ENCODE measurements around the gene TMEM151A.
"Not testable (repeated sequence)": the region's sequence is repeated elsewhere in the genome, so short reads cannot be mapped to it uniquely, and the experiment has no call there.

TMEM151A gene

GRCh38 chr11:66309475-66309874, 17.8 kb downstream of the TMEM151A start:
- no peak for DNase-seq (ENCODE audit: low read depth in 2 of 2)

DNA sequence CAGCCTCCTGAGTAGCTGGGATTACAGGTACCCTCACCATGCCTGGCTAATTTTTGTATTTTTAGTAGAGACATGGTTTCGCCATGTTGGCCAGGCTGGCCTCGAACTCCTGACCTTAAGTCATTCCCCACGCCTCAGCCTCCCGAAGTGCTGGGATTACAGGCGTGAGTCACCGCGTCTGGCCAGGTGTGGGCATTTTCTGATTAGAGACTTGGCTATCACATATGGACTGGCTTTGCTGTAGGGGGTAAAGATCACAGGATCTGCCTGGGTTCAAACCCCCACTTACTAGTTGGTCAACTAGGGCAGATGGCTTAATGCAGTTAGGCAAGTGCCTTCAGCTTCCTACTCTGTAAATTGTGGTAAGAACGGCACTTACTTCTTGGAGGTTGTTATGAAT, 18.6 kb downstream of the TMEM151A start:
- DNase-seq (ENCODE audit: low read depth in 2 of 2), result no peak

- not testable (repeated sequence) for DNase-seq (ENCODE audit: low read depth in 2 of 2)
Measured at GRCh38 chr11:66310803-66311440, 19.2 kb downstream of the TMEM151A start.

DNA sequence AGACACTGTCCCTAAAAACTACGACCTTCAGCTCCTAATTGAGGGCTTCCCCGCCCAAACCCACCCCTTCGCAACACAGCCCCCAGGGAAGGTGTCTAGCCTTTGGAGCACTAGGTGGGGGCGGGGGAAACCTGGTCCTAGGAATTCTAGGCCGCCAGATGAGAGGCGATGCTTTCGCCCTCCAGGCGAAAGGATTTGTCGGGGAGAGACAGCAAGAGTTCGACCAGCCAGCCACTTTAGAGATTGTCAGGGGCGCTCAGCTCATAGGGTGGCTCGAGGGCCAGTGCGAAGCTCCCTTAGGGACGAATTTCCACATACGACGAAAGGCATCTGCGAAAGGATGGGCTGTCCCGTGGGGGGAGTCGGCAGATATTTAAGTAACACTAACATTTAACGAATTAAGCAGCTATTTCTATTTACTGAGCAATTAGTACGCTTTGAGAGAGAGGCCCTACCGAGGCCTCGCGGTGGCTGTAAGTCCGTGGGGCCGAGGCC, 19.8 kb downstream of the TMEM151A start:
- DNase-seq (ENCODE audit: low read depth in 2 of 2), result no peak

DNA sequence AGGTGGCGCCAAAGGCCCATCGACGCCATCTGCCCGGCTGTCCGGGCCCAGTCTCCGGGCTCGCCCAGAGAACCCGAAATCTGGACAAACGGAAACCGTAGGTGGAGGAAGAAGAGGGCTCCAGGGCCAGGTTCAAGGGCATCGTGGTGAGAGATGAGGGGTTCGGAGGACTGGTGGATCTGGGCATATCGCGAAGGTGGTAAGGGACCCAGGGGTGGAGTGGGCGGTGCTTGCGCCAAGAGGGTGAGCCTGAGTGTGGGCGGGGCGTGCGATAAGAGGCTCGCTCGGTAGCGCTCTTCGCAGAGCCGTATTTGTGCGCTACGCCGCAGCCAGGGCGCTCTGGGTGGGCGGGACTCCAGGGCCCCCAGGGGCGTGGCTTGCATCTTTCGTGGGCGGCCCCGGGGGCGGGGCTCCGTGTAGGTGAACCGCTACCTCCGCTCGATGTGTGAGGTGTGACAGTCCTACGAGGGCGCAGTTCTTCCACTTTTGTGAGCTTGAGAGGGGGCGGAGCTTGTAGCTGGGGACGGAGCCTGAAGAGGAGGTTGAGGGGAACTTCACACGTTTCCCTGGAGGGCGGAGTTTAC, 20.4 kb downstream of the TMEM151A start:
- DNase-seq (ENCODE audit: low read depth in 2 of 2), result peak; percentile 94 to 96

DNA sequence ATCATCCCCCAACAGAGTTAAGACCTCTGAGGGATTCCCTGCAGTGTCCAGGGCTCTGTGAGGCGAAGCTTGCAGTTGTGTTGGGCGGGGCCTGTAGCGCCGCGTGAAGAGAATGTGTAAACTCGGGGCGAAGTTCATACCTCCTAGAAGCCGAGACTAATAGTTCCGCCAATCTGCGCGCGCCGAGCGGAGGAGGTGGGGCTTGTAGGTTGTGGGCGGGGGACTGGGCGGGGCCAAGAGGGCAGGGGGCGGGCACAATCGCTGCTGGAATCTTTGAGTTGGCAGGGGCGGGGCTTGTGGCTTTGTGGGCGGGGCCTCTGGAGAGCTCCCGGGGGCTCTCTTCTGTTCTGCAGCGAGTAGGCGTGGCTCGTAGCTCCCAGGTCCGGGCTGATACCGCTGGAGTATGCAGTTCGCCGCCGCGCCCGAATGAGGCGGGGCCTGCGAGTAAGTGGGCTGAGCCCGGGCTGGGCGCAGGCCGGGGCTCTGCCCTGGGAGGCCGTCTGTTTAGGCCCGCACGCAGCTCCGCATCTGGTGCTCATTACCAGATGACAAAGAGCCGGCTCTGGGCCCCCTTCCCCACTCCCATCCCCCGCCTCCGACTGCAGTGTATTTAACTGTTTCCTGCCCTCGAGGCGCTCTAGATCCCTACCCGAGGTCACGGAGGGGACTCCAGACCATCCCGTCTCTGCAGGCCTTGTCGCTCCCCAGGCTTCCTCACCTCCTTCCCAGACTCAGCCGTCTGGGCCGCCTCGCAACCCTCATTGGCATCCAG, 21.0 kb downstream of the TMEM151A start:
- peak; percentile 90 to 95 for DNase-seq (ENCODE audit: low read depth in 2 of 2)

DNA sequence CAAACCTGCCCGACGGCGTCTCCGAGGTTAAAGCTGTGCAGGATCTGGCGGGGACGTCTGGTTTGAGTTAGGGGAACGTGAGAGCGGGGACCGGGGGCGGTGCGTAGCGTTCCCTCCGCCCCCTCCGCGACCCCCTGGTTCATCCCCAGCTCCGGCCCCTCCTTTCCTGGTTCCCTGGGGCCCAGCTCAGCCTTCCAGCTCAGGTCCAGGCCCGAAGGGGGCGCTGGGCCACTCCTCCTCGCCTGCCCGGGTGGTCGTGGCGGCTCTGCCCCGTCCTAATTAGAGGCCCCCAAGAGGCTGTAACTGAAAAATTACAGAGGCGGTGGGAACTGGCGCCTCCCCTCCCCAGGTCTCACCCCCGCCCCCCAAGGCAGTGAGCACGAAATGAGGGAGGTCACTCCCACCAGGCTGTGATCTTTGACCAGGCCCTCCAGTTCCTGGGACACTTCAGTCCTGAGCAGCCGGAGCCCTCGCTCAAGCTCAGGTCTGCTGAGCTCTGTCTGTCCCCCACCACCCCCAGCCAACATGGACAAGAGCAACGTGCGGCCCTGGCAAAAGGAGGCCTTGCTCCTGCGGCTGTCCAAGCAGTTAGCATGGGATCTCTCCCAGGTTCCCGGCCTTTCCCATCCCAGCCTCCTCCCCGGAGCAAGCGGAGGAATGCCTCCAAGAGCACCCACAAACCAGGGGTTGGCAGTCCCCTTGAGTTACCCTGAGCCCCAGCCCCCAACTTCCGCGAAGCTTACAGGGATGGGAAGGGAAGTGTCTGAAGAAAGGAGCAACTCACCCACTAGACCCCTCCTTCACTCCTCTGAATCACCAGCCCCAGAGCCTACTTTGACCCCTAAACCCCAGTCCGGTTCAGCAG, 21.9 kb downstream of the TMEM151A start:
- DNase-seq (ENCODE audit: low read depth in 2 of 2), result no peak

GRCh38 chr11:66314186-66314501, 22.4 kb downstream of the TMEM151A start:
- no peak for DNase-seq (ENCODE audit: low read depth in 2 of 2)

GRCh38 chr11:66314561-66315497, 23.1 kb downstream of the TMEM151A start:
- DNase-seq (ENCODE audit: low read depth in 2 of 2), result no peak

- no peak for DNase-seq (ENCODE audit: low read depth in 2 of 2)
Measured at GRCh38 chr11:66315498-66315885, 23.8 kb downstream of the TMEM151A start.

DNA sequence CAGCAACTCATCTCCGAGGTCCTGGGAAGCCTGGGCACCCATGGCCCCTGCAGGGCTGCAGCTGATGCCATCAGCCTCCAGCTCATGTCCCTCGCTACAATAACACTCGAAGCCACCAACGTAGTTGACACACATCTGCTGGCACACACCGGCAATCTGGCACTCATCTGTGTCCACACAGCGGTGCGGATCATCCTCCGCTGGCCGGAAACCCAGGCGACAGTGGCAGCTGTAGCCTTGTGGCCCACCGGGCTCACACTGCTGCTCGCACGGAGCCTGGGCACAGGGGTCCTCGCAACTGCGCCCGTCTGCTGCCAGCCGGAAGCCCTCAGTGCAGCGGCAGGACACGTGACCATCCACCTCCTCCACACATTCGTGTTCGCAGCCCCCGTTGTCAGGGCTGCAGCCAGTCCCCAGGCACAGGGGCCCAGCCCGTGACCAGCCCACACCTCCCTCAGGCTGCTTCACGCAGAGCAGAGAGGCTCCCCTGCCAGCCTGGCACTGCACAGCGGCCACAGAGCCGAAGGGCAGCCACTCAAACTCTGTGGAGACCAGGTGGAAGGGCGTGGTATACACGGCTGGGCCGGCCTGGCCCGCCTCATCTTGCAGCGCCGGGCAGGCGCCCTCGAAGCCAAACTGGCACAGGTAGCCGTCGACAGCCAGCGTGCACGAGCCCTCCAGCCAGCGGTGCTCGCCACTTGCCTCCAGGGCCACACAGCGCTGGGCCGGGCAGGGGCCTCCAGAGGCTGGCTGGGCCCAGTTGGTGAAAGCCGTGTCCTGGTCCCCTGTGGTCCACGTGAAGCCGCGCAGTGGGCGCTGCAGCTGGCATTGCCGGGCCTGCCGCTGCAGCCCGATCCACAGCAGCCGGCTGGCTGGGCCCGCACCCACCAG, 24.5 kb downstream of the TMEM151A start:
- no peak for DNase-seq (ENCODE audit: low read depth in 2 of 2)

GRCh38 chr11:66316849-66317251, 25.2 kb downstream of the TMEM151A start, which contains the start of gene CD248:
Gene CD248, minus strand, starts transcription at chr11:66317044. Its CDS starts 17 bp downstream, at chr11:66317027.
- no peak for DNase-seq (ENCODE audit: low read depth in 2 of 2)

DNA sequence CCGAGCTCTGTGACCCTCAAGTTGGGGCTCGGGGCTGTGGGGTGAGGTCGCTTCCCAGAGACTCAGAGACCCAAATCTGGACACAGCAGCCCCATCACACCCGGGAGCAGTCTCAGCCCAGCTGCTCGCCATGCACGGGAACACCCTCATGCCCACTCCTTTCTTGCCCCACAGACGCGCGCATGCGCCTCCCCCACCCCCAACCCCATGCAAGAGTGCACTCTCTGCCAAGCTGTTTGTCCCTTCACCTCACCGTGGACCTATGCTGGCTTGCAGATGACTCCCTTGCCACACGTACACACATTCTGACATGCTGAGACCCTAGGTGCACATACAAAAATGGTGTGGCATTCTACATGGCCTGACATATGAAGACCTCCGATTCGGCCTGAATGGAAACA, 25.6 kb downstream of the TMEM151A start:
- peak in 1 of 2 donors; percentile 44 for DNase-seq (ENCODE audit: low read depth in 2 of 2)

GRCh38 chr11:66317723-66318599, 26.3 kb downstream of the TMEM151A start:
- DNase-seq (ENCODE audit: low read depth in 2 of 2), result peak in 1 of 2 donors; percentile 56

GRCh38 chr11:66318600-66318970, 26.9 kb downstream of the TMEM151A start:
- DNase-seq (ENCODE audit: low read depth in 2 of 2), result no peak

GRCh38 chr11:66320289-66320688, 28.6 kb downstream of the TMEM151A start:
- DNase-seq (ENCODE audit: low read depth in 2 of 2), result not testable (repeated sequence)

DNA sequence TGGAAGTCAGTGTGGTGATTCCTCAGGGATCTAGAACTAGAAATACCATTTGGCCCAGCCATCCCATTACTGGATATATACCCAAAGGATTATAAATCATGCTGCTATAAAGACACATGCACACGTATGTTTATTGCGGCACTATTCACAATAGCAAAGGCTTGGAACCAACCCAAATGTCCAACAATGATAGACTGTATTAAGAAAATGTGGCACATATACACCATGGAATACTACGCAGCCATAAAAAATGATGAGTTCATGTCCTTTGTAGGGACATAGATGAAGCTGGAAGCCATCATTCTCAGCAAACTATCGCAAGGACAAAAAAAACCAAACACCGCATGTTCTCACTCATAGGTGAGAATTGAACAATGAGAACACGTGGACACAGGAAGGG, 29.1 kb downstream of the TMEM151A start:
- not testable (repeated sequence) for DNase-seq (ENCODE audit: low read depth in 2 of 2)

DNA sequence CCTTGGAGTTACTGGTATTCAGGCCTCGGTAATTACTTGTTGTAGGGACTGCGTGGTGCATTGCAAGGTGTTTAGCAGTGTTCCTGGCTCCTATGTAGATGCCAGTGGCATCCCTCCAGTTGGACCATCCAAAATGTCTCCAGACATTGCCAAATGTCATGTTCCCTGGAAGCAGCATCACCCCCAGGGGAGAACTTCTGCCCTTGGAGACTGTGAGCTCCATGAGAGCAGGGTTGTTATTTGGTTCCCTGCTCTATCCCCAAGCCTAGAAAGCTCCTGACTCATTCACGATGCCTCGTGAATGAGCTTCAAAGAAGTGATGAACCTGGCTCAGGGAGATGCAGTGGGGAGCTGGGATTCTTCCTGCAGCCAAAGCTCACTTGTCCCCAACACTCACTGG, 29.9 kb downstream of the TMEM151A start:
- DNase-seq (ENCODE audit: low read depth in 2 of 2), result no peak
